WTC11 (cell line): ENCODE results near the gene ASB5. TPM values are rescaled to one million over a fixed set of nuclear protein-coding genes. Genes with fewer than 3 reads are reported as not detected.

ENCODE experiments used
- ATAC-seq: fragments of 200-7000 bp; cut with Tn5 transposase; 2 replicates; pipeline ENCODE4 v1.10.0; 2021; ENCODE audit warnings: mild to moderate bottlenecking, moderate library complexity
- CTCF ChIA-PET: fragments of 300-600 bp; sonication (Branson Sonifier 250); formaldehyde crosslinking; loops from one replicate; lab custom pipeline; 2021; ENCODE audit warnings: antibody characterized with exemption; lab: Charles Lee
- POLR2A ChIA-PET: fragments of 350-600 bp; sonication (Branson Sonifier 250); formaldehyde crosslinking; loops from one replicate; lab custom pipeline; 2021; ENCODE audit warnings: antibody characterized with exemption; lab: Charles Lee
- DNase-seq: peaks from one replicate; pipeline ENCODE4 v3.0.0; 2021; ENCODE audit warnings: low spot score
- H3K27ac Mint-ChIP-seq: 2 replicates; pipeline ENCODE4 v1.8.0; 2021; ENCODE audit warnings: mixed read lengths
- H3K27me3 Mint-ChIP-seq: 2 replicates; pipeline ENCODE4 v1.8.0; 2021; ENCODE audit warnings: low read depth, mild to moderate bottlenecking, moderate library complexity, mixed read lengths
- H3K36me3 Mint-ChIP-seq: 2 replicates; pipeline ENCODE4 v1.8.0; 2021; ENCODE audit warnings: mixed read lengths
- H3K4me1 Mint-ChIP-seq: 2 replicates; pipeline ENCODE4 v1.8.0; 2022; ENCODE audit warnings: mixed read lengths
- H3K4me3 Mint-ChIP-seq: 2 replicates; pipeline ENCODE4 v1.8.0; 2021; ENCODE audit warnings: mild to moderate bottlenecking, moderate library complexity, mixed read lengths
- H3K9me3 Mint-ChIP-seq: 2 replicates; pipeline ENCODE4 v1.8.0; 2021; ENCODE audit warnings: mixed read lengths
- CREM ChIP-seq: sonication (generic); formaldehyde crosslinking; IDR thresholded peaks from 2 replicates; pipeline ENCODE4 v1.8.1; 2022; ENCODE audit warnings: mild to moderate bottlenecking, missing genetic modification reagents, moderate library complexity
- ESRRA ChIP-seq: sonication (generic); formaldehyde crosslinking; IDR thresholded peaks from 2 replicates; pipeline ENCODE4 v1.8.1; 2022; ENCODE audit warnings: mild to moderate bottlenecking, missing genetic modification reagents, borderline replicate concordance
- GABPB1 ChIP-seq: sonication (generic); formaldehyde crosslinking; IDR thresholded peaks from 2 replicates; pipeline ENCODE4 v1.8.1; 2023; ENCODE audit warnings: mild to moderate bottlenecking, missing genetic modification reagents
- GRHL2 ChIP-seq: fragments of 250-450 bp; sonication (Bioruptor Pico); IDR thresholded peaks from 2 replicates; pipeline ENCODE4 v1.8.0; 2022; ENCODE audit warnings: mild to moderate bottlenecking, moderate library complexity; ENCODE audit not compliant: insufficient replicate concordance, severe bottlenecking
- JAZF1 ChIP-seq: fragments of 250-450 bp; sonication (Bioruptor Pico); IDR thresholded peaks from 2 replicates; pipeline ENCODE4 v1.9.0; 2021; ENCODE audit warnings: moderate library complexity, mild to moderate bottlenecking, inconsistent platforms
- ZNF317 ChIP-seq: sonication (generic); formaldehyde crosslinking; IDR thresholded peaks from 2 replicates; pipeline ENCODE4 v1.8.1; 2023; ENCODE audit warnings: low read depth, mild to moderate bottlenecking, moderate library complexity, missing genetic modification reagents, borderline replicate concordance
- ZNF416 ChIP-seq: fragments of 250-450 bp; sonication (Bioruptor Pico); IDR thresholded peaks from 2 replicates; pipeline ENCODE4 v1.9.0; 2021; ENCODE audit warnings: mild to moderate bottlenecking, inconsistent platforms
- ZNF671 ChIP-seq: fragments of 250-450 bp; sonication (Bioruptor Pico); IDR thresholded peaks from 2 replicates; pipeline ENCODE4 v1.8.0; 2021; ENCODE audit warnings: mild to moderate bottlenecking
- total RNA-seq: library from RNA; stranded (reverse); gene quantifications from 3 replicates; pipeline ENCODE4 v1.2.3, GENCODE V29; 2021
- TF ChIP-seq, protein P1 (sequence below): sonication (generic); formaldehyde crosslinking; IDR thresholded peaks from 2 replicates; pipeline ENCODE4 v1.8.0; 2023; ENCODE audit warnings: missing genetic modification reagents, mild to moderate bottlenecking, borderline replicate concordance
- TF ChIP-seq, protein P2 (sequence below): fragments of 250-450 bp; sonication (Bioruptor Pico); IDR thresholded peaks from 2 replicates; pipeline ENCODE4 v1.9.0; 2021; ENCODE audit warnings: mild to moderate bottlenecking
- TF ChIP-seq, protein P3 (sequence below): sonication (generic); formaldehyde crosslinking; IDR thresholded peaks from 2 replicates; pipeline ENCODE4 v1.8.0; 2022; ENCODE audit warnings: mild to moderate bottlenecking, missing genetic modification reagents
- TF ChIP-seq, protein P4 (sequence below): sonication (generic); formaldehyde crosslinking; IDR thresholded peaks from 2 replicates; pipeline ENCODE4 v1.8.1; 2022; ENCODE audit warnings: missing genetic modification reagents, borderline replicate concordance
- TF ChIP-seq, protein P5 (sequence below): sonication (generic); formaldehyde crosslinking; IDR thresholded peaks from 2 replicates; pipeline ENCODE4 v1.8.0; 2022; ENCODE audit warnings: mild to moderate bottlenecking, missing genetic modification reagents
- TF ChIP-seq, protein P6 (sequence below): sonication (generic); formaldehyde crosslinking; conservative IDR thresholded peaks from 2 replicates; pipeline ENCODE4 v1.8.1; 2023; ENCODE audit warnings: mild to moderate bottlenecking, low read depth, missing genetic modification reagents, moderate library complexity
- TF ChIP-seq, protein P7 (sequence below): sonication (generic); formaldehyde crosslinking; IDR thresholded peaks from 2 replicates; pipeline ENCODE4 v1.8.0; 2022; ENCODE audit warnings: missing genetic modification reagents
- TF ChIP-seq, protein P8 (sequence below): sonication (generic); formaldehyde crosslinking; IDR thresholded peaks from 2 replicates; pipeline ENCODE4 v1.8.1; 2023; ENCODE audit warnings: mild to moderate bottlenecking, moderate library complexity, missing genetic modification reagents

The ASB5 gene
- total RNA-seq, 1 experiment from 2014 or later, result not detected

DNA sequence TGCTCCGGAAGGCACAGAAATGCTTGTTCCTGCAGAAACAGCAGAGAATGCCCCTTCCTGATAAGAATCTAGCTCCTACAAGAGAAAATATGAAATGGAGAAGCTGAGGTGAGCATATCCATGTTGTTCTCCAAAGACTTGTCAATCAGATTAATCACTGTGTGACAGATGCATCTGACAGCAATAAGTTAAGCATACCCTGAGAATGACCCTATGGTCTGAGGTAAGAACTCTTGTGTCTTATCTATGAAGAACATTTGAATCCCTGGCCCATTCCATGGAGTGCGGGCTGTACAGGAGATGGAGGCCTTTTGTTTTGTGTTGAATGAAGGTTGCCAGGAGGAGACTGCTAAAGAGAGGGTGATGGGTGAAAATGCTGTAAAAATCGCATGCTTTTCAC is 21.5 kb upstream of the ASB5 start (continued):
- TF ChIP-seq, protein P1, sequence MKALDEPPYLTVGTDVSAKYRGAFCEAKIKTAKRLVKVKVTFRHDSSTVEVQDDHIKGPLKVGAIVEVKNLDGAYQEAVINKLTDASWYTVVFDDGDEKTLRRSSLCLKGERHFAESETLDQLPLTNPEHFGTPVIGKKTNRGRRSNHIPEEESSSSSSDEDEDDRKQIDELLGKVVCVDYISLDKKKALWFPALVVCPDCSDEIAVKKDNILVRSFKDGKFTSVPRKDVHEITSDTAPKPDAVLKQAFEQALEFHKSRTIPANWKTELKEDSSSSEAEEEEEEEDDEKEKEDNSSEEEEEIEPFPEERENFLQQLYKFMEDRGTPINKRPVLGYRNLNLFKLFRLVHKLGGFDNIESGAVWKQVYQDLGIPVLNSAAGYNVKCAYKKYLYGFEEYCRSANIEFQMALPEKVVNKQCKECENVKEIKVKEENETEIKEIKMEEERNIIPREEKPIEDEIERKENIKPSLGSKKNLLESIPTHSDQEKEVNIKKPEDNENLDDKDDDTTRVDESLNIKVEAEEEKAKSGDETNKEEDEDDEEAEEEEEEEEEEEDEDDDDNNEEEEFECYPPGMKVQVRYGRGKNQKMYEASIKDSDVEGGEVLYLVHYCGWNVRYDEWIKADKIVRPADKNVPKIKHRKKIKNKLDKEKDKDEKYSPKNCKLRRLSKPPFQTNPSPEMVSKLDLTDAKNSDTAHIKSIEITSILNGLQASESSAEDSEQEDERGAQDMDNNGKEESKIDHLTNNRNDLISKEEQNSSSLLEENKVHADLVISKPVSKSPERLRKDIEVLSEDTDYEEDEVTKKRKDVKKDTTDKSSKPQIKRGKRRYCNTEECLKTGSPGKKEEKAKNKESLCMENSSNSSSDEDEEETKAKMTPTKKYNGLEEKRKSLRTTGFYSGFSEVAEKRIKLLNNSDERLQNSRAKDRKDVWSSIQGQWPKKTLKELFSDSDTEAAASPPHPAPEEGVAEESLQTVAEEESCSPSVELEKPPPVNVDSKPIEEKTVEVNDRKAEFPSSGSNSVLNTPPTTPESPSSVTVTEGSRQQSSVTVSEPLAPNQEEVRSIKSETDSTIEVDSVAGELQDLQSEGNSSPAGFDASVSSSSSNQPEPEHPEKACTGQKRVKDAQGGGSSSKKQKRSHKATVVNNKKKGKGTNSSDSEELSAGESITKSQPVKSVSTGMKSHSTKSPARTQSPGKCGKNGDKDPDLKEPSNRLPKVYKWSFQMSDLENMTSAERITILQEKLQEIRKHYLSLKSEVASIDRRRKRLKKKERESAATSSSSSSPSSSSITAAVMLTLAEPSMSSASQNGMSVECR (CRISPR knock-in tag), result no peak
- TF ChIP-seq, all 79 proteins: peak for 0

DNA sequence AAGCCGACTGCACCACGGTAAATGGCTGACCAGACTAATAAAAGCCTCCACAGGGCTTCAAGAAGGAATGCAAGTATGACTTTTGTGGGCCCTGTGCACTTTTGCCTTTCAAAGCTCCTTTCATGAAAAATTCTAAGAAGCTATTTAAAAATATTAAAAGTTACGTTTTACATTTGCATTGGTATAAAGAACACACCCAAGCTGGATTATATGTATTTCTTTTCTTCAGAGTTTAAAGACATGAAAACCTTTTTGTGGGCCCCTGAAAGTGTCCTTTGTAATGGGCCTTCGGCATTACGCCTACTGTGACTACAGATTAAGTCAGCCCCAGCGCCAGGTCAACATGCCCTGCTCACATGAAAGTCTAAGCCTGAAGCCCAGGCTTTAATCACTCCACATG is 20.5 kb upstream of the ASB5 start:
- DNase-seq (no peak), ATAC-seq (no peak)
- ChIA-PET POLR2A (no interaction called here), CTCF (interaction anchor here (1.8 kb wide), 1 partner anchor 12 kb away, joined by 8 read pairs; no protein-coding TSS in a partner anchor)
- peaks cover 15% of the 10 kb centered on the region for H3K4me1 Mint-ChIP-seq
- no peaks in the 10 kb centered on the region for H3K27me3 Mint-ChIP-seq
- H3K4me3 Mint-ChIP-seq, result no peak overlapping the region
- H3K27ac Mint-ChIP-seq, result no peak overlapping the region
- H3K9me3 Mint-ChIP-seq, result no peaks in the 10 kb centered on the region
- H3K36me3 Mint-ChIP-seq, result no peaks in the 10 kb centered on the region
- no peak for TF ChIP-seq ZNF317 (CRISPR knock-in tag)
- TF ChIP-seq CREM (CRISPR knock-in tag), result no peak
- TF ChIP-seq, protein P2, sequence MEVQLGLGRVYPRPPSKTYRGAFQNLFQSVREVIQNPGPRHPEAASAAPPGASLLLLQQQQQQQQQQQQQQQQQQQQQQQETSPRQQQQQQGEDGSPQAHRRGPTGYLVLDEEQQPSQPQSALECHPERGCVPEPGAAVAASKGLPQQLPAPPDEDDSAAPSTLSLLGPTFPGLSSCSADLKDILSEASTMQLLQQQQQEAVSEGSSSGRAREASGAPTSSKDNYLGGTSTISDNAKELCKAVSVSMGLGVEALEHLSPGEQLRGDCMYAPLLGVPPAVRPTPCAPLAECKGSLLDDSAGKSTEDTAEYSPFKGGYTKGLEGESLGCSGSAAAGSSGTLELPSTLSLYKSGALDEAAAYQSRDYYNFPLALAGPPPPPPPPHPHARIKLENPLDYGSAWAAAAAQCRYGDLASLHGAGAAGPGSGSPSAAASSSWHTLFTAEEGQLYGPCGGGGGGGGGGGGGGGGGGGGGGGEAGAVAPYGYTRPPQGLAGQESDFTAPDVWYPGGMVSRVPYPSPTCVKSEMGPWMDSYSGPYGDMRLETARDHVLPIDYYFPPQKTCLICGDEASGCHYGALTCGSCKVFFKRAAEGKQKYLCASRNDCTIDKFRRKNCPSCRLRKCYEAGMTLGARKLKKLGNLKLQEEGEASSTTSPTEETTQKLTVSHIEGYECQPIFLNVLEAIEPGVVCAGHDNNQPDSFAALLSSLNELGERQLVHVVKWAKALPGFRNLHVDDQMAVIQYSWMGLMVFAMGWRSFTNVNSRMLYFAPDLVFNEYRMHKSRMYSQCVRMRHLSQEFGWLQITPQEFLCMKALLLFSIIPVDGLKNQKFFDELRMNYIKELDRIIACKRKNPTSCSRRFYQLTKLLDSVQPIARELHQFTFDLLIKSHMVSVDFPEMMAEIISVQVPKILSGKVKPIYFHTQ, result no peak
- TF ChIP-seq GABPB1 (CRISPR knock-in tag), result no peak
- TF ChIP-seq, protein P3, sequence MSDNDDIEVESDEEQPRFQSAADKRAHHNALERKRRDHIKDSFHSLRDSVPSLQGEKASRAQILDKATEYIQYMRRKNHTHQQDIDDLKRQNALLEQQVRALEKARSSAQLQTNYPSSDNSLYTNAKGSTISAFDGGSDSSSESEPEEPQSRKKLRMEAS, result no peak
- no peak for TF ChIP-seq ZNF671
- TF ChIP-seq, protein P4, sequence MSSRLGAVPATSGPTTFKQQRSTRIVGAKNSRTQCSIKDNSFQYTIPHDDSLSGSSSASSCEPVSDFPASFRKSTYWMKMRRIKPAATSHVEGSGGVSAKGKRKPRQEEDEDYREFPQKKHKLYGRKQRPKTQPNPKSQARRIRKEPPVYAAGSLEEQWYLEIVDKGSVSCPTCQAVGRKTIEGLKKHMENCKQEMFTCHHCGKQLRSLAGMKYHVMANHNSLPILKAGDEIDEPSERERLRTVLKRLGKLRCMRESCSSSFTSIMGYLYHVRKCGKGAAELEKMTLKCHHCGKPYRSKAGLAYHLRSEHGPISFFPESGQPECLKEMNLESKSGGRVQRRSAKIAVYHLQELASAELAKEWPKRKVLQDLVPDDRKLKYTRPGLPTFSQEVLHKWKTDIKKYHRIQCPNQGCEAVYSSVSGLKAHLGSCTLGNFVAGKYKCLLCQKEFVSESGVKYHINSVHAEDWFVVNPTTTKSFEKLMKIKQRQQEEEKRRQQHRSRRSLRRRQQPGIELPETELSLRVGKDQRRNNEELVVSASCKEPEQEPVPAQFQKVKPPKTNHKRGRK (CRISPR knock-in tag), result no peak
- TF ChIP-seq JAZF1 (CRISPR knock-in tag), result no peak
- TF ChIP-seq ESRRA (CRISPR knock-in tag), result no peak
- TF ChIP-seq, protein P5, sequence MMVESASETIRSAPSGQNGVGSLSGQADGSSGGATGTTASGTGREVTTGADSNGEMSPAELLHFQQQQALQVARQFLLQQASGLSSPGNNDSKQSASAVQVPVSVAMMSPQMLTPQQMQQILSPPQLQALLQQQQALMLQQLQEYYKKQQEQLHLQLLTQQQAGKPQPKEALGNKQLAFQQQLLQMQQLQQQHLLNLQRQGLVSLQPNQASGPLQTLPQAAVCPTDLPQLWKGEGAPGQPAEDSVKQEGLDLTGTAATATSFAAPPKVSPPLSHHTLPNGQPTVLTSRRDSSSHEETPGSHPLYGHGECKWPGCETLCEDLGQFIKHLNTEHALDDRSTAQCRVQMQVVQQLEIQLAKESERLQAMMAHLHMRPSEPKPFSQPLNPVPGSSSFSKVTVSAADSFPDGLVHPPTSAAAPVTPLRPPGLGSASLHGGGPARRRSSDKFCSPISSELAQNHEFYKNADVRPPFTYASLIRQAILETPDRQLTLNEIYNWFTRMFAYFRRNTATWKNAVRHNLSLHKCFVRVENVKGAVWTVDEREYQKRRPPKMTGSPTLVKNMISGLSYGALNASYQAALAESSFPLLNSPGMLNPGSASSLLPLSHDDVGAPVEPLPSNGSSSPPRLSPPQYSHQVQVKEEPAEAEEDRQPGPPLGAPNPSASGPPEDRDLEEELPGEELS (CRISPR knock-in tag), result no peak
- TF ChIP-seq GRHL2 (CRISPR knock-in tag), result no peak
- TF ChIP-seq, protein P6, sequence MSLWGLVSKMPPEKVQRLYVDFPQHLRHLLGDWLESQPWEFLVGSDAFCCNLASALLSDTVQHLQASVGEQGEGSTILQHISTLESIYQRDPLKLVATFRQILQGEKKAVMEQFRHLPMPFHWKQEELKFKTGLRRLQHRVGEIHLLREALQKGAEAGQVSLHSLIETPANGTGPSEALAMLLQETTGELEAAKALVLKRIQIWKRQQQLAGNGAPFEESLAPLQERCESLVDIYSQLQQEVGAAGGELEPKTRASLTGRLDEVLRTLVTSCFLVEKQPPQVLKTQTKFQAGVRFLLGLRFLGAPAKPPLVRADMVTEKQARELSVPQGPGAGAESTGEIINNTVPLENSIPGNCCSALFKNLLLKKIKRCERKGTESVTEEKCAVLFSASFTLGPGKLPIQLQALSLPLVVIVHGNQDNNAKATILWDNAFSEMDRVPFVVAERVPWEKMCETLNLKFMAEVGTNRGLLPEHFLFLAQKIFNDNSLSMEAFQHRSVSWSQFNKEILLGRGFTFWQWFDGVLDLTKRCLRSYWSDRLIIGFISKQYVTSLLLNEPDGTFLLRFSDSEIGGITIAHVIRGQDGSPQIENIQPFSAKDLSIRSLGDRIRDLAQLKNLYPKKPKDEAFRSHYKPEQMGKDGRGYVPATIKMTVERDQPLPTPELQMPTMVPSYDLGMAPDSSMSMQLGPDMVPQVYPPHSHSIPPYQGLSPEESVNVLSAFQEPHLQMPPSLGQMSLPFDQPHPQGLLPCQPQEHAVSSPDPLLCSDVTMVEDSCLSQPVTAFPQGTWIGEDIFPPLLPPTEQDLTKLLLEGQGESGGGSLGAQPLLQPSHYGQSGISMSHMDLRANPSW (CRISPR knock-in tag), result no peak
- TF ChIP-seq, protein P7, sequence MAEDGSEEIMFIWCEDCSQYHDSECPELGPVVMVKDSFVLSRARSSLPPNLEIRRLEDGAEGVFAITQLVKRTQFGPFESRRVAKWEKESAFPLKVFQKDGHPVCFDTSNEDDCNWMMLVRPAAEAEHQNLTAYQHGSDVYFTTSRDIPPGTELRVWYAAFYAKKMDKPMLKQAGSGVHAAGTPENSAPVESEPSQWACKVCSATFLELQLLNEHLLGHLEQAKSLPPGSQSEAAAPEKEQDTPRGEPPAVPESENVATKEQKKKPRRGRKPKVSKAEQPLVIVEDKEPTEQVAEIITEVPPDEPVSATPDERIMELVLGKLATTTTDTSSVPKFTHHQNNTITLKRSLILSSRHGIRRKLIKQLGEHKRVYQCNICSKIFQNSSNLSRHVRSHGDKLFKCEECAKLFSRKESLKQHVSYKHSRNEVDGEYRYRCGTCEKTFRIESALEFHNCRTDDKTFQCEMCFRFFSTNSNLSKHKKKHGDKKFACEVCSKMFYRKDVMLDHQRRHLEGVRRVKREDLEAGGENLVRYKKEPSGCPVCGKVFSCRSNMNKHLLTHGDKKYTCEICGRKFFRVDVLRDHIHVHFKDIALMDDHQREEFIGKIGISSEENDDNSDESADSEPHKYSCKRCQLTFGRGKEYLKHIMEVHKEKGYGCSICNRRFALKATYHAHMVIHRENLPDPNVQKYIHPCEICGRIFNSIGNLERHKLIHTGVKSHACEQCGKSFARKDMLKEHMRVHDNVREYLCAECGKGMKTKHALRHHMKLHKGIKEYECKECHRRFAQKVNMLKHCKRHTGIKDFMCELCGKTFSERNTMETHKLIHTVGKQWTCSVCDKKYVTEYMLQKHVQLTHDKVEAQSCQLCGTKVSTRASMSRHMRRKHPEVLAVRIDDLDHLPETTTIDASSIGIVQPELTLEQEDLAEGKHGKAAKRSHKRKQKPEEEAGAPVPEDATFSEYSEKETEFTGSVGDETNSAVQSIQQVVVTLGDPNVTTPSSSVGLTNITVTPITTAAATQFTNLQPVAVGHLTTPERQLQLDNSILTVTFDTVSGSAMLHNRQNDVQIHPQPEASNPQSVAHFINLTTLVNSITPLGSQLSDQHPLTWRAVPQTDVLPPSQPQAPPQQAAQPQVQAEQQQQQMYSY (CRISPR knock-in tag), result no peak
- TF ChIP-seq, protein P8, sequence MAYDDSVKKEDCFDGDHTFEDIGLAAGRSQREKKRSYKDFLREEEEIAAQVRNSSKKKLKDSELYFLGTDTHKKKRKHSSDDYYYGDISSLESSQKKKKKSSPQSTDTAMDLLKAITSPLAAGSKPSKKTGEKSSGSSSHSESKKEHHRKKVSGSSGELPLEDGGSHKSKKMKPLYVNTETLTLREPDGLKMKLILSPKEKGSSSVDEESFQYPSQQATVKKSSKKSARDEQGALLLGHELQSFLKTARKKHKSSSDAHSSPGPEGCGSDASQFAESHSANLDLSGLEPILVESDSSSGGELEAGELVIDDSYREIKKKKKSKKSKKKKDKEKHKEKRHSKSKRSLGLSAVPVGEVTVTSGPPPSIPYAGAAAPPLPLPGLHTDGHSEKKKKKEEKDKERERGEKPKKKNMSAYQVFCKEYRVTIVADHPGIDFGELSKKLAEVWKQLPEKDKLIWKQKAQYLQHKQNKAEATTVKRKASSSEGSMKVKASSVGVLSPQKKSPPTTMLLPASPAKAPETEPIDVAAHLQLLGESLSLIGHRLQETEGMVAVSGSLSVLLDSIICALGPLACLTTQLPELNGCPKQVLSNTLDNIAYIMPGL (CRISPR knock-in tag), result no peak
- TF ChIP-seq ZNF416 (CRISPR knock-in tag), result no peak
